HuH-7.5 (cell line): Measurements from ENCODE around the gene TEF.
A peak's percentile ranks its signal among the peaks of the same experiment; 100 is the strongest.

Experiments
- DNase-seq: peaks from one replicate; pipeline ENCODE4 v3.0.0; 2011; ENCODE audit warnings: low spot score

The TEF gene, protein sequence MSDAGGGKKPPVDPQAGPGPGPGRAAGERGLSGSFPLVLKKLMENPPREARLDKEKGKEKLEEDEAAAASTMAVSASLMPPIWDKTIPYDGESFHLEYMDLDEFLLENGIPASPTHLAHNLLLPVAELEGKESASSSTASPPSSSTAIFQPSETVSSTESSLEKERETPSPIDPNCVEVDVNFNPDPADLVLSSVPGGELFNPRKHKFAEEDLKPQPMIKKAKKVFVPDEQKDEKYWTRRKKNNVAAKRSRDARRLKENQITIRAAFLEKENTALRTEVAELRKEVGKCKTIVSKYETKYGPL

DNA sequence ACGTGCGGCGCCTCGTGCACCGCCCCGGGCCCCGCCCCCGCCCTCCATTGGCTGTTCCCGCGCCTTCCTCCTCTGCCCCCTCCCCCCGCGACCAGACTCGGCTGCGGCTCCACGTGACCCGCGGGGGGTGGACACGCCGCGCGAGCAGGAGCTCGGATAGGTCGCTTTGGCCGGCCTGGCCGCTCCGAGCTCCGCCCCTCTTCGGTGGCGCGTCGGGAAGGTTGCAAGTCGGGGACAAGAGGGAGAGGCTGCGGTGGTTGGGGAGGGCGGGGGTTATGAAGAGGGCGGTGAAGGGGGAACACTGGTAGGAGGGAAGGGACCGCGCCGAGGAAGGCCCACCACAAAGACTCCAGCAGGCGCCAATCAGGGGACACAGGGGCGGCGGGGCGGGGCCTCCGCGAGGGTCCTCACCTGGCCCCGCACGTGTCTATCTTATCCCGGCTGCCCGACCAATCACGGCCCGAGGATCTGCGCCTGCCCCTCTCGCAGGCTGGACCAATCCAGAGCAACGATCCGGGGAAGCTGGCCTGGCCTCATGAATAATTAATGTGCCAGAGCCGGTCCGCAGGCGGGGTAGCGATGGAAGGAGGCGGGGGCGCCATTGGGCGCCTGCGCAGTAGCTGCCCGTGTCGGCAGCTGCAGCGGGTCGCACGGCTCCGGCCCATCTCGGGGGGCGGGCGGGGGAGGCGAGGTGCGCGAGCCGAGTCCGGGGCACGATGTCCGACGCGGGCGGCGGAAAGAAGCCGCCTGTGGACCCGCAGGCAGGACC lies at the start of gene TEF:
Gene TEF (plus strand): TSS at position 614 of the 769 bp plus-strand sequence. CDS start 103 bp downstream, at position 717.
- DNase-seq, result peak; percentile 99

DNA sequence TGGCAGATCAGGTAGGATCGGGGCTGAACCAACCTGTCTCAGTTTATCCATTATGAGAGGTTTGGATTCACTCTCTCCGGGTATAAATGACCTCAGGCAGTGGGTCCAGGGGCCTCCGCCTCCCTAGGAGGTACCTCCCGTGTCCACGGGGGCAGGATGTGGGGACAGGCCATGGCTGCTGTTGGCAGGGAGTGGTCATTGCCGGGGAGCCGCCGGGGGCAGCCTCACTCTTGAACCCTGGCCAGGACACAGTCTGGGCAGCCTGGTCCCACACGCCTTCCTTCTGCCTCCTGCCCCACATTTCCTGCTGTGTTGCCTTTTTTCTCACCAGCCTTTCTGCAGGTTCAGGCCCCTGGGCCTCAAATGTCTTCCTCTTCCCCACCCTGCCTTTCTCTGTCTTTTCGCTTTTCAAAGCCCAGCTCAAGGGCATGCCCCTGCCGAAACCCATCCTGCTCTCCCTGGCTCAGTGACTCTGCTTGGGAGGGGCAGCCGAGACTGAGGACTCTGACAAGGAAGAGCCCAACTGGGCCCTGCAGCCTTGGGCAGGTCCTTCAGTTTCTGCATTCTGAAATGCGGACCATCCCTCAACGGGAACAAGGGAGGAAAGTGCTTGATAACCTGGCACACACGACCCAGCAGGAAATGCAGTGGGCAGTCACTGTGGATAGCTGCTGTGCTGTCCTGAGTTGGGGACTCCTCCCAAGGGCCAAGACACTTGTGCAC lies 49.4 kb upstream of the TEF start:
- DNase-seq, result no peak

DNA sequence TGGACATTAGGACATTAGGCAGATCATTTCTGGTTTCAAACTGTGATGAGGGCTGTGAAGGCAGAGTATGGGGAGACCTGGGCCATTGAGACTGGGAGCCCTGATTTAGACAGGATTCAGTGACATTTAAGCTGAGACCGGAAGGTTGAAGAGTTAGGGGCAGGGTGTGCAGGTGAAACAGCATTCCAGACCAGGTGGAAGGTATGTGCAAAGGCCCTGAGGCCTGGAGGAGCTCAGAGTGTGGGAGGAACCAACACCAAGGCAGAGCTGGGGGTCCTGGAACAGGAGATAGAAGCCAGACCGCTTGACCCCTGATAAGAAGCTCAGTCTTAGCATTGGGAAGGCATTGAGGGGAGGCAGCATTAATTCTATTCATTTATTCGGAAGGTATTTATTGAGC lies 47.9 kb upstream of the TEF start:
- no peak for DNase-seq

DNA sequence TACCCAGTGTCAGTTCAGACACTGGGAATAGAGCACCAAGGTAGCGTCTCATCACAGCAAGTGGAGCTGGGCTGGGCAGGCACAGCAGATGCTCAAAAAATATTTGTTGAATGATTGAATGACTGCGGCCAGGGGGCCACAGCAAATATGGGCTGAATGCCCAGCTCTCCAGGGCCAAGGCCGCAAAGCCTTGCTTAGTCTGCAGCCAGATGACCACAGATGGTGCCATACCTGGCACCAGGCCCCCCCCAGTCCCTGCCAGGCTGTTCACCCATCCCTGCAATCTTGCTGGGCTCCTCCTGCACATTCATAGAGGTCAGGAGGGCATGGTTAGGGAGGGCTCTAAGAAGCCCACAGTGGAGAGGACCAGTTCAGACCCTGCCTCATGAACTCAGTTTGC lies 47.5 kb upstream of the TEF start:
- DNase-seq, result no peak

DNA sequence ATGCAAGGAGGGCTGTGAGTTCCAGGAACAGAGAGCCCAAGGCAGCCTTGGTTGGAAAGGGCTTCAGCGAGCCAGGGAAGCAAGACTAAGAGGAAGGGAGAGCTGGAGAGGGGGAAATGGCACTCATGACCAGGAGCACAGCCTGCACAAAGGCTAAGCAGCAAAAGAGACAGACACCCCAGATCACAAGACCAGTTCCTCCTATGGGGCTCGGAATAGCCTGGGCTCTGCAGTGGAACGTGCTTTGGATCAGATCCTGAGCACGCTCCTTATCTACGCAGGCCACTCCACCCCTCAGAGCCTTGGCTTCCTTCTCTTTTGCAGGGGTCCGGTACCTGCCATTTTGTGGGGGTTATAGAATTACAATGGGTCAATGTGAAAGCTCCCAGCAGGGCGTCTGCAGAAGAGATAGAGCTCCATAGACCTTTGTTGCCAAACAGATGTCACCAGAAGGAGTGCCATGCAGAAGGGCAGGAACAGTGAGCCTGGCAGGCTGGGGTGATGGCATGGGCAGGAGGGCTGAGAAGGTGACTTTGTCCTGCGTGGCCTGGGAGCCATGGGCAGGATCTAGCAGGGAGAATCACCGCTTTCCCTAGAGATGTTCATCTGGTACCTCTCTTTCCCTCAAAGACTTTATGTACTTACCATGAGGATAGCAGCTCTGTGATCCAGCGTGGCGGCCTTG lies 46.6 kb upstream of the TEF start:
- no peak for DNase-seq

DNA sequence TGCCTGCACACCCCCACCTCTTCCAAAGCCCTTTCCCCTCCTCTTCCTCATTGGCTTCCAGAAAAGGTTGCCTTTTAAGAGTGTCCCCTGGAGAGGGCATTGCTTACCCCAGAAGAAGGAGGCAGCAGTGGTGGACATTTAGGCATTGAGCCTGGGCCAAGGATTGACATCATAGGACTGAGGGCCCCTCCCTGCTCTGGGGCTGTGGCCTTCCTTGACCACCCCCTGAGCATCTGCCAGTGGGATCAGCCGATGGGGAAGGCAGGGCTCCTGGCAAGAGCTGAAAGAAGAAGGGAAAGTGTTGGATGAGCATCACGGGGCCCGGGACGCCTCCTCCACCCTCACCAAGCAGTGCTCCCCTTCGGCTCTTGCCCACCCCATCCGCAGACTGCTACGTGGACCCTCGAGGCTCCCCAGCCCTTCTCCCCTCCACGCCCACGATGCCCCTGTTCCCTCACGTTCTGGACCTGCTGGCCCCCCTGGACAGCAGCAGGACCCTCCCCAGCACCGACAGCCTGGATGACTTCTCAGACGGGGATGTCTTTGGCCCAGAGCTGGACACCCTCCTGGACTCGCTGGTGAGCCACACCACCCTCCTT lies 43.0 kb upstream of the TEF start:
- no peak for DNase-seq

DNA sequence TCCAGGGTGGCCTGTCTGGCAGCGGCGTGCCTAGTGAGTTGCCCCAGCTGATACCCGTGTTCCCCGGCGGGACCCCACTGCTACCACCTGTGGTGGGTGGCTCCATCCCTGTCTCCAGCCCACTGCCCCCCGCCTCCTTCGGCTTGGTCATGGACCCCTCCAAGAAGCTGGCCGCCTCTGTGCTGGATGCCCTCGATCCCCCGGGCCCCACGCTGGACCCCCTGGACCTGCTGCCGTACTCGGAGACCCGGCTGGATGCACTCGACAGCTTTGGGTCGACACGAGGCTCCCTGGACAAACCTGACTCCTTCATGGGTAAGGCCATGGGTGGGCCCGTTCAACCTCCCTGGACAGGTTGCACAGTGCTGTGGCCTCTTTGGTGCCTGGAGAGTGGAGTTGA lies 41.9 kb upstream of the TEF start:
- no peak for DNase-seq

DNA sequence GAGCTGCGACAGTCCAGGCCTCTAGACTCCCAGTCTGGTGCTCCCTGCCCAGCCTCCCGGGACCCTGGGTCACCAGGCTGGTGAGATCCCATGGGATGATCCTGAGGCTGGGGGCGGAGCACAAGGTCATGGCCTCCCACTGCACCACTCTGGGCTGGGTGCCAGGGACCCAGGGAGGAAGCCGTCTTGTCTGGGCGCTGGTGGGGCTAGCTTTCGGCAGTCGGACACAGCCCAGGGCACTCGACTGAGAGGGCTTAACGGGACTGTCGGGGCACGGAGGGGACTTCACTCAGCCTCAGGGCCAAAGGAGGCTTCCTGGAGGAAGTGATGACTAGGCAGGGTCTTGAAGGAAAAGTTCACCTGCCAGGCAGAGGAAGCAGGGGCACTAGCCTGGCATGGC lies 41.4 kb upstream of the TEF start:
- DNase-seq, result no peak

DNA sequence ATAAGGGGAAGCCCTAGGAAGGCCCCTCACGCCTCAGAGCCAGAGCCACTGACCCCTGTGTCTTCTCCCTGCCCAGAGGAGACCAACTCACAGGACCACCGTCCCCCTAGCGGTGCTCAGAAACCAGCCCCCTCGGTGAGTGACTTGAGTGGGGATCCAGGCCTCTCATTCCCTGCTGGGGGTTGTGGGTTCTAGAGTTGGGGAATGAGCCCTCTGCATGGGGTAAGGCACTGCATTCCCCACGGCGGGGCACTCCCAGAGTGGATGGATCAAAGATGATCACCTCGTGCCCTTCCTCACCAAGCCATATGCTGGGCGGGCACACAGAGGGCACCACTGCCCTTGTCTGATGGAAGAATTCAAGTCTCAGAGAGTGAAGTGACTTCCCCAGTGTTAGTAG lies 40.7 kb upstream of the TEF start:
- DNase-seq, result no peak

DNA sequence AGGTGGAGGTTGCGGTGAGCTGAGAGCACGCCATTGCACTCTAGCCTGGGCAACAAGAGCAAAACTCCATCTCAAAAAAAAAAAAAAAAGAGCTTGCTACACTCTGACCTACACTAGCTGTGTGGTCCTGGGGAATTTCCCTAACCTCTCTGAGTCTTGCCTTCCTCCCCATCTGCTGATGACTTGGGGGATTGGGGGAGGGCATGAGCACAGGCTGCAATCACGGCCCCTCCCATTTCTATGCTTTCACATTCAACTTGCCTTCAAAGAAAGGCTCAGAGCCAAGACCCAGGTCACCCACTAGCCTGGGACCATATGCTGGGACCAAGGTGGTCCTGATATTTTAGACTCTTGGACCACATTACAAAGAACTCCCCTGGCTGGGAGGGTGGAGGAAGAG lies 39.8 kb upstream of the TEF start:
- DNase-seq, result no peak

DNA sequence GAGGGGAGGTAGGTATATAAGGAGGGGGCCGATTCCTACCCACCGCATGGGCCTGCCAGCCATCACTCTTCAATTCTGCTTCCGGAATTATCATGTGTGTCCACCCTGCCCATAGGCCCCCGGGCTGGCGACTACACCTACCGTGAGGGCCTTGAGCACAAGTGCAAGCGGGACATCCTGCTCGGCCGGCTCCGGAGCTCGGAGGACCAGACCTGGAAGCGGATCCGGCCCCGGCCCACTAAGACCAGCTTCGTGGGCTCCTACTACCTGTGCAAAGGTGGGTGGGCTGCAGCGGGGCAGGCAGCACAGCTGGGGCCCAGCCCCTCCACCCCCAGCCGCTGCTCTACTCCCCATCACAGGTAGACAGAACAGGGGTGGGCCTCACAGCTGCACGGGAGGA lies 38.4 kb upstream of the TEF start:
- DNase-seq, result no peak

DNA sequence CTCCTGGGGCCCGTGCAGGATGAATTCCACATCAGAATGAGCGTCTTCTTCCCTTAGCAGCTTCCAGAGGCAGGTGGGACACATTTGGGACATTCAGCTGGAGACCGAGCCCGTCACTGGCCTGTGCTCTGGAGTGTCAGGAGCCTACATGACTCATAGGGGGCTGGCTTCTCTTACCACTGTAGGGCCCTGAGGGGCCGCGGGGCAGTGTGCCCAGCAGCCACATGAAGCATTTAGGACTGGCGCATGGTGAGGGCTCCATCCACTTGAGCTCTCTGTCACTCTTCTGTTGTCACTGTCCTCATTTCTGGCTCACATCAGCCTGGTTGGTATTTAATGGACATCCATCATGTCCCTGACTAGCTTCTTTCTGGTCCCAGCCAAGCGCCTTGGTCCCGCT lies 38.0 kb upstream of the TEF start:
- DNase-seq, result no peak

DNA sequence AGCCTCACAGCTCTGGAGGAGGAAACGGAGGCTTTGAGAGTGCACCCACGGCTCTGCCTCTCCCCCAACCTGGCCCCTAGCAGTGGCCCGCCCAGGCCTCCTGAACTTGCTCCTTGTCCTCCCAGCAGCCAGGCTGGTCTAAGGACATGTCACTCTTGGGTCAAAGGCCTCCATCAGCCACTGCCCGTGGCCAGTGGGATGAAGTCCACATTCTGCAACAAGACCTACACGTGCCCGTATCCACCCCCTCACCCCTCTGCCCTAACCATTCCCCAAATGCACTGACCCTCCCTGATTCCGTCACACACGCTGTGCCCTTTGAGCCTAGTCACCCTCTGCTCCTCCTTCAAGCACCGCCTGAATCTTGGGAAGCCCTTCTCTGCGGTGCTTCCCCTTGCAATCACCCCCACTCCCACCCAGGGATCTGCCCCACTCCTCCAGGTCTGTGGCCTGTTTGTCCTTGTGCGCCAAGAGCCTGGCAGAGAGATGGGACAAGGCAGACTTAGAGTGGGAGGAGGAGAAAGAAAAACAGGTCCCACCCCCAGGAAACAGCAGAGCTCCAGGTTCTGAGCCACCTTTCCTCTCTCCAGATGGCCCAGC lies 37.5 kb upstream of the TEF start:
- DNase-seq, result no peak

DNA sequence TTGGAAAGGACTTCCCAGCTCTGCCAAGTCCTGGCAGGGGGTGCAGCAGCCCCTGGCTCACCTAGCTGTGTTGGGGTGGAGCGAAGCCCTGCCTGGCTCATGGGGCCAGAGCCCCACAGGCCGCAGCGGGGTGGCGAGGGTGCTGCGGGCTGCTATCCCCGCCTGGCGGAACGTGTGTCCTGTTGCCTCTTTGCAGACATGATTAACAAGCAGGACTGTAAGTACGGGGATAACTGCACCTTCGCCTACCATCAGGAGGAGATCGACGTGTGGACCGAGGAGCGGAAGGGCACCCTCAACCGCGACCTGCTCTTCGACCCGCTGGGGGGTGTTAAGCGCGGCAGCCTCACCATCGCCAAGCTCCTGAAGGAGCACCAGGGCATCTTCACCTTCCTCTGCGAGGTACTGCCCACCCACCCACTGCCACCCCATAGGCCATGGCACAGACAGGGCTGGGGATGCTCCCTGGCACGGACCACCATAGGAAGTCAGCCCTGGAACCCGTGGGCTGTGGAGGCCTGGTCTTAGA lies 35.9 kb upstream of the TEF start:
- DNase-seq, result no peak

DNA sequence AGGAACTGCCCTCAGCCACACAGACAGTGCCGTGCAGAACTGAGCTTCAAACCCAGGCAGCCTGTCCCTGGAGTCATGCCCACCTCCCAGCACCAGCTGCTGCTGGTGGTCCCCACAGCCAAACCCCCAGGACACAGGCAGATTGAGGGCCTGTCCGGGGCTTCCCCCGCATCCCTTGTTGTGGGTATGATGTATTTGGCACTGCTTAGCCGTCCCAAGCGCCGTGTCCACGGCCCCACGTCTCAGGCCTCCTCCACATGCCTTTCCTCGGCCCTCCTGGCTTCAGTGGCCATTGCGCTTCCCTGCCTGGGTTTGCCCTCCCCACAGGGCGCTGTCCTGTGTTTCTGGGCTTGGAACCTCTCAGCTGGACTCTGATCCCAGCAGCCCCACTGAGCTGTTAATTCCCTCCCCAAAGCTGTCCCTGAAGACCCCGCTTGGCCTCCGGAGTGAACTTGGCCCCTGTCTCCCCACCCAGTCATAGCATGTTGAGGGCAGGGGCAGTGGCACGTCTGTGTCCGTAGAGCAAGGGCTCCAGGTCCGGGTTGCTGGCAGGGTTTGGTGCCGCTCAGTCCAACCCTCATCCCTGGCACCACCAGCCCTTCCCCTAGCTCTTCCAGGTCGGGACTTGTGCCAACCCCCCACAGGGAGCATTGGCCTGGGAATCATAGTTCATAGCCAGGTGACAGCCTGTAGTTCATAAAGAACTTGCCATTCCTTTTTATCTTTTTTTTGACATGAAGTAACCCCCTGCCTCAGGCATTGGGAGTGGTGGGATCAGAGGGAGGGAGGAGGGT lies 34.5 kb upstream of the TEF start:
- DNase-seq, result no peak

DNA sequence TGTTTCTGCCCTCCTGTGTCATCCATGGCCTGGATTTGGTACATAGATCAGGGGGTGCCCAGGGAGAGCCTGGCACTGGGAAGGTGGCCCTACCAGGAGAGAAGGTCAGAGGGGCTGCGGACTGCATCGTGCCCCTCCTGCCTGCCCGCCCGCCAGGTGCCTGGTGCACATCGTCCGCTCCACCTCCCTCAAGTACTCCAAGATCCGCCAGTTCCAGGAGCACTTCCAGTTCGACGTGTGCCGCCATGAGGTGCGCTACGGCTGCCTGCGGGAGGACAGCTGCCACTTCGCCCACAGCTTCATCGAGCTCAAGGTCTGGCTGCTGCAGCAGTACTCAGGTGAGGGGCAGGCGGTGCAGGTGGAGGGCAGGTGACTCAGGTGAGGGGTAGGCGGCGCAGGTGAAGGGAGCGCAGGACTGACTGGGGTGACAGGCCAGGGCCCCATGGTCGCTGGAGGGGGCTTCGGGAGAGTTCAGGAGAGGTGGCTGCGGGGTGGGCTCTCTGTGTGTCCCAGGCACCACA lies 32.7 kb upstream of the TEF start:
- DNase-seq, result no peak

DNA sequence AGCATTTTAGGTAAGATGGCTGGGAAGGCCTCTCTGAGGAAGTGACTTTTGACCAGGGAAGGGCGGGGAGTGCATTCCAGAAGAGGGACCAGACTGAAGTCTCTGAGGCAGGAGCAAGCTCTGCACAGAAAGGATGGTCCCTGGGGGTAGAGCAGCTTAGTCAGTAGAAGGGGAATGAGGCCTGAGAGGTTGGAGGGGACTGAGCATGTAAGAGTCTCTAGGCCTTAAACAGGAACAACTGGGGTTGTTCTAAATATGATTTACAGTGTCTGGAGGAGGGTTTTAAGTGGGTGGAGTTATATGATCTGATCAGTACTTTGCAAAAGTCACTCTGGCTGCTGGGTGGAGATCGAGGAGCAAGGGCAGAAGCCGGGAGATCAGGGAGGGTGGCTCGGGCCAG lies 31.7 kb upstream of the TEF start:
- DNase-seq, result no peak

DNA sequence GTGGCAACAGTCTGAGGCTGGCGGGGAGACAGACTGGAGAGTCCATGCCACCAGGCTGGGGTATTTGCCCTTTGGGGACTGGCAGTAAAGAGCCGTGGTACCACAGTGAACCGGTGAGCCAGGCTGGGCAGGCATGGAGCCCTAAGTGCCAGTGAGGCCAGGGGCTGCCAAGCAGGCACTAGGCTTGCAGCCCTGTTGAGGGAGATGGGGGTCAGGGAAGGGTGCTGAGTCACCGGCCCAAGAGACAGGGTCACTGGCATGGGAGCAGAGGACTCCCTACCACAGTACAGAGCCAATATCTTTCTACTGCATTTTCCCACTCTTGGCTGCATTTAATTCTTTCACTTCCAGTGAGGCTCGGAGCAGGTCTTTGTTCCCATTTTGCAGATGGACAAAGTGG lies 30.7 kb upstream of the TEF start:
- no peak for DNase-seq

DNA sequence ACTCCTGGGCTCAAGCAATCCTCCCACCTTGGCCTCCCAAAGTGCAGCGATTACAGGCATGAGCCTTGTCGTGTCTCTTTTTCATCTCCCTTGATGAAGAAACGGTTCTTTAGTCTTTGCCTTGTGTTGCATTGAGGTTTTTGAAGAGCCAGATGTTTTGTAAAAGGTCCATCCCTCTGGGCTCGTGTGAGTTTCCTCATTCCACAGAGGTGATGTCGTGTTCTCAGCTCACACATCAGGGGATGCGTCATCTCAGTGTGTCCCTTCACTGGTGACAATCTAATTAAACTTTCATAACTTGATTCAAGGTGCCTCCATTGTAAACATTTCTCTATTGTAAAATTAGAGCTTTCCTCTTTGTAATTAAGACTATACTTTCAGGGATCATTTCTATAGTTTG lies 29.7 kb upstream of the TEF start:
- DNase-seq, result peak; percentile 73

DNA sequence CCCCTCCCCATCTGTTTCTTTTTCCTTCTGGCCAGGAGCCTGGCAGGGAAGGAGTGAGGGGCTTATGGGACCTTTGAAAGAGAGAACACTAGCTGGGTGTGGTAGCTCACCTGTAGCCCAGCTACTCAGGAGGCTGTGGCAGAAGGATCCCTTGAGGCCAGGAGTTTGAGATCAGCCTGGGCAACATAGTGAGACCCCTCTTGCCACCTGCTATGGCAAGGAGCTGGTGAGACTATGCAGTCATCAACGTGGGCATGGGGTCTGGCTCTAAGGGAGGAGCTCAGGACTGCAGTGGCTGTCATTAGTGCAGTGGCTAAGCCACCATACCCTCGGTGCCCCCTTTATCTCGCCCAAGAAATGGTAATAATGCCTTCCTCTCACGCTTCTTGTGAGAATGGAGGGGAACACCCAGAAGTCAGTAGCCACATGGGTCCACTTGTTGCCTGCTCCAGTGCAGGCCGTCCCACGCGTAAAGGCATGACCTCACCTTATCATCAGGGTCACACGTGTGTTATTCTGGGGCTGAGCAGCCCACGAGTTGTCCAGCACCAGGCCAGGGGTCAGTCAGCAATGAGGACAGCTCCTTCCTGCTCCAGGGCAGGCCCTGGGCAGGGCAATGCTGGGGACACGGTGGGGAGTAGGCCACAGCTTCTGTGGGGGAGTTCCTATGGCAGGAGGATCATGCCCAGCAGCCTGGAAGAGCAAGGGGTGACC lies 27.7 kb upstream of the TEF start:
- DNase-seq, result no peak
